HG02870 (cell line): ENCODE data around the gene MYL4.
"Not testable (repeated sequence)": the region's sequence is repeated elsewhere in the genome, so short reads cannot be mapped to it uniquely, and the experiment has no call there.

ENCODE experiments used
- ATAC-seq: cut with Tn5 transposase; IDR thresholded peaks from one replicate; pipeline ENCODE4 v1.9.1; 2021; ENCODE audit warnings: mild to moderate bottlenecking, moderate library complexity; ENCODE audit not compliant: unreplicated experiment

MYL4 gene

GRCh38 chr17:47192554-47192953, 16.6 kb upstream of the MYL4 start:
- ATAC-seq = no peak

- ATAC-seq = no peak
Observed at GRCh38 chr17:47193931-47194511, 15.1 kb upstream of the MYL4 start.

GRCh38 chr17:47197821-47198220, 11.3 kb upstream of the MYL4 start:
- ATAC-seq = no peak

GRCh38 chr17:47199627-47200324, 9.4 kb upstream of the MYL4 start:
- ATAC-seq = no peak

- no peak for ATAC-seq
Observed at GRCh38 chr17:47200325-47200664, 8.9 kb upstream of the MYL4 start.

GRCh38 chr17:47201166-47201565, 8.0 kb upstream of the MYL4 start:
- no peak for ATAC-seq

- ATAC-seq = no peak
Observed at GRCh38 chr17:47203984-47204721, 5.0 kb upstream of the MYL4 start.

- no peak for ATAC-seq
Observed at GRCh38 chr17:47204722-47205418, 4.3 kb upstream of the MYL4 start.

- no peak for ATAC-seq
Observed at GRCh38 chr17:47205419-47205963, 3.7 kb upstream of the MYL4 start.

- ATAC-seq = no peak
Observed at GRCh38 chr17:47207143-47208067, 1.7 kb upstream of the MYL4 start.

GRCh38 chr17:47209499-47209898, 351 bp downstream of the MYL4 start:
- ATAC-seq = no peak

GRCh38 chr17:47210105-47210504, 957 bp downstream of the MYL4 start:
- ATAC-seq = no peak

GRCh38 chr17:47210779-47211178, 1.6 kb downstream of the MYL4 start:
- ATAC-seq = no peak

GRCh38 chr17:47212458-47212857, 3.3 kb downstream of the MYL4 start:
- ATAC-seq = no peak

- ATAC-seq = no peak
Observed at GRCh38 chr17:47213540-47213939, 4.4 kb downstream of the MYL4 start.

GRCh38 chr17:47214931-47215330, 5.8 kb downstream of the MYL4 start:
- ATAC-seq = no peak

- ATAC-seq = not testable (repeated sequence)
Observed at GRCh38 chr17:47216821-47217220, 7.7 kb downstream of the MYL4 start.

GRCh38 chr17:47217279-47217678, 8.1 kb downstream of the MYL4 start:
- ATAC-seq = not testable (repeated sequence)

GRCh38 chr17:47218896-47219430, 9.8 kb downstream of the MYL4 start:
- ATAC-seq = no peak
